ENCODE data around the gene MLPH. TPM values are rescaled to one million over a fixed set of nuclear protein-coding genes. Genes with fewer than 3 reads are reported as not detected.

Gene MLPH
- total and polyA plus RNA-seq, 2 of the 13 experiments (the other 11 are each of a cell fraction or from before 2014, with no cell fraction given): 0.12 TPM; not detected in 1

DNA sequence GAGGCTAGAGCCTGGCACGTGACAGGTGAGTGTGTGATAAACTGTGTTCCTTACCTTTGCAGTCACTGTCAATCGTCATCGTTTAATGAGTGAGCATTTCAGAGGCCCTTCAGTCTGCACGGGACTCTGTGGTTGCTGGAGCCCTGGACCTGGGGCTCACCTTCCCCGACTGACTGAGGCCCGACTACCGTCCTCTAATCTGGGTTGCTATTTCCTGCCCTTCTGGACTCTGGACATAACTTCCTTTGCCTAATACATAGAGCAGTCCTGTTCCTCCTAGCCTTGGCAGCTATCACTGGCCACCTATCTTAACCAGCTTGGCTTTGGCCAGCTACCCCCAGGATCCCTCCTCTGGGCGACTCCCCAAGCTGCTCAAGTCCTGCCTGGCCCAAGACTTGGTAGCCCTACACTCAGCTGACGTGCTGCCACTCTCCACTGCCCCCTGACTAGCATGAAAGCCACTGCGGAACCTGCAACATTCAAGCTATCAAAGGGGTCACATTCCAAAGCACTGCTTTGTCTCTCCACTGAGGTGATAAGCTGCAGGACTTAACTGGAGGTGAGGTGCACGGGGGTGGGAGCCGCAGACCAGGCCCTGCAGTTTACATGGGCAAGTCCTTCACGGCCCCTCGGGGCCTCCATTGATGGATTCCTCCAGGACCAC lies 114.5 kb downstream of the MLPH start (continued):
- no peak for TF ChIP-seq ZNF337 (CRISPR knock-in tag; IDR thresholded peaks at IDR 0.05; ENCODE audit: borderline replicate concordance, low read depth)
- no peak for TF ChIP-seq ZFP82 (CRISPR knock-in tag; IDR thresholded peaks at IDR 0.05; ENCODE audit: borderline replicate concordance)
- TF ChIP-seq, protein P1, sequence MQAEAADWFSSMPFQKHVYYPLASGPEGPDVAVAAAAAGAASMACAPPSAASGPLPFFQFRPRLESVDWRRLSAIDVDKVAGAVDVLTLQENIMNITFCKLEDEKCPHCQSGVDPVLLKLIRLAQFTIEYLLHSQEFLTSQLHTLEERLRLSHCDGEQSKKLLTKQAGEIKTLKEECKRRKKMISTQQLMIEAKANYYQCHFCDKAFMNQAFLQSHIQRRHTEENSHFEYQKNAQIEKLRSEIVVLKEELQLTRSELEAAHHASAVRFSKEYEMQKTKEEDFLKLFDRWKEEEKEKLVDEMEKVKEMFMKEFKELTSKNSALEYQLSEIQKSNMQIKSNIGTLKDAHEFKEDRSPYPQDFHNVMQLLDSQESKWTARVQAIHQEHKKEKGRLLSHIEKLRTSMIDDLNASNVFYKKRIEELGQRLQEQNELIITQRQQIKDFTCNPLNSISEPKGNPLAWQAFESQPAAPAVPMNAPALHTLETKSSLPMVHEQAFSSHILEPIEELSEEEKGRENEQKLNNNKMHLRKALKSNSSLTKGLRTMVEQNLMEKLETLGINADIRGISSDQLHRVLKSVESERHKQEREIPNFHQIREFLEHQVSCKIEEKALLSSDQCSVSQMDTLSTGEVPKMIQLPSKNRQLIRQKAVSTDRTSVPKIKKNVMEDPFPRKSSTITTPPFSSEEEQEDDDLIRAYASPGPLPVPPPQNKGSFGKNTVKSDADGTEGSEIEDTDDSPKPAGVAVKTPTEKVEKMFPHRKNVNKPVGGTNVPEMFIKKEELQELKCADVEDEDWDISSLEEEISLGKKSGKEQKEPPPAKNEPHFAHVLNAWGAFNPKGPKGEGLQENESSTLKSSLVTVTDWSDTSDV (CRISPR knock-in tag; IDR thresholded peaks at IDR 0.05): no peak
- peak; percentile 16; the same call in 1 of the 2 replicates for TF ChIP-seq SP4 (CRISPR knock-in tag; IDR thresholded peaks at IDR 0.05)
- TF ChIP-seq KLF6 (CRISPR knock-in tag; IDR thresholded peaks at IDR 0.05): no peak
- TF ChIP-seq POLR2AphosphoS5 (IDR thresholded peaks at IDR 0.05; ENCODE audit: low read depth, low read length): peak; percentile 60
- TF ChIP-seq ZNF549 (CRISPR knock-in tag; IDR thresholded peaks at IDR 0.05): no peak
- TF ChIP-seq, protein P2, sequence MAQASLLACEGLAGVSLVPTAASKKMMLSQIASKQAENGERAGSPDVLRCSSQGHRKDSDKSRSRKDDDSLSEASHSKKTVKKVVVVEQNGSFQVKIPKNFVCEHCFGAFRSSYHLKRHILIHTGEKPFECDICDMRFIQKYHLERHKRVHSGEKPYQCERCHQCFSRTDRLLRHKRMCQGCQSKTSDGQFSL (CRISPR knock-in tag; IDR thresholded peaks at IDR 0.05): no peak
- TF ChIP-seq, protein P3, sequence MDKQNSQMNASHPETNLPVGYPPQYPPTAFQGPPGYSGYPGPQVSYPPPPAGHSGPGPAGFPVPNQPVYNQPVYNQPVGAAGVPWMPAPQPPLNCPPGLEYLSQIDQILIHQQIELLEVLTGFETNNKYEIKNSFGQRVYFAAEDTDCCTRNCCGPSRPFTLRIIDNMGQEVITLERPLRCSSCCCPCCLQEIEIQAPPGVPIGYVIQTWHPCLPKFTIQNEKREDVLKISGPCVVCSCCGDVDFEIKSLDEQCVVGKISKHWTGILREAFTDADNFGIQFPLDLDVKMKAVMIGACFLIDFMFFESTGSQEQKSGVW (CRISPR knock-in tag; IDR thresholded peaks at IDR 0.05; ENCODE audit: borderline replicate concordance): no peak
- TF ChIP-seq PHB2 (IDR thresholded peaks at IDR 0.05; ENCODE audit: partially characterized antibody): no peak
- TF ChIP-seq, protein P4, sequence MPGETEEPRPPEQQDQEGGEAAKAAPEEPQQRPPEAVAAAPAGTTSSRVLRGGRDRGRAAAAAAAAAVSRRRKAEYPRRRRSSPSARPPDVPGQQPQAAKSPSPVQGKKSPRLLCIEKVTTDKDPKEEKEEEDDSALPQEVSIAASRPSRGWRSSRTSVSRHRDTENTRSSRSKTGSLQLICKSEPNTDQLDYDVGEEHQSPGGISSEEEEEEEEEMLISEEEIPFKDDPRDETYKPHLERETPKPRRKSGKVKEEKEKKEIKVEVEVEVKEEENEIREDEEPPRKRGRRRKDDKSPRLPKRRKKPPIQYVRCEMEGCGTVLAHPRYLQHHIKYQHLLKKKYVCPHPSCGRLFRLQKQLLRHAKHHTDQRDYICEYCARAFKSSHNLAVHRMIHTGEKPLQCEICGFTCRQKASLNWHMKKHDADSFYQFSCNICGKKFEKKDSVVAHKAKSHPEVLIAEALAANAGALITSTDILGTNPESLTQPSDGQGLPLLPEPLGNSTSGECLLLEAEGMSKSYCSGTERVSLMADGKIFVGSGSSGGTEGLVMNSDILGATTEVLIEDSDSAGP (CRISPR knock-in tag; IDR thresholded peaks at IDR 0.05; ENCODE audit: borderline replicate concordance): peak; percentile 81
- TF ChIP-seq KDM5A (IDR thresholded peaks at IDR 0.05; ENCODE audit: borderline replicate concordance, low read length): no peak
- TF ChIP-seq REPIN1 (CRISPR knock-in tag; IDR thresholded peaks at IDR 0.05; ENCODE audit: borderline replicate concordance, low read depth): 0 out of 2 replicates have a peak, but pooled peaks have one; percentile 34
- TF ChIP-seq PHF5A (CRISPR knock-in tag; IDR thresholded peaks at IDR 0.05; ENCODE audit: low read depth, unreplicated experiment): no peak
- peak; percentile 62 for TF ChIP-seq ZNF605 (CRISPR knock-in tag; IDR thresholded peaks at IDR 0.05)
- peak; percentile 81 for TF ChIP-seq BORCS8-MEF2B (CRISPR knock-in tag; IDR thresholded peaks at IDR 0.05)
- no peak for TF ChIP-seq NFYB (CRISPR knock-in tag; IDR thresholded peaks at IDR 0.05)
- TF ChIP-seq ZSCAN9 (CRISPR knock-in tag; IDR thresholded peaks at IDR 0.05; ENCODE audit: borderline replicate concordance): peak; percentile 72
- TF ChIP-seq ZBTB8A (CRISPR knock-in tag; IDR thresholded peaks at IDR 0.05; ENCODE audit: borderline replicate concordance, low read depth): no peak
- peak; percentile 65; the same call in 1 of the 2 replicates for TF ChIP-seq NCOA2 (CRISPR knock-in tag; IDR thresholded peaks at IDR 0.05)
- TF ChIP-seq HMG20B (CRISPR knock-in tag; conservative IDR thresholded peaks at IDR 0.05): 0 out of 2 replicates have a peak, but pooled peaks have one; percentile 34
- TF ChIP-seq RXRA (CRISPR knock-in tag; IDR thresholded peaks at IDR 0.05): peak; percentile 64; the same call in 1 of the 2 replicates
